ENCODE measurements around the gene PTPRN2.

PTPRN2 gene

GRCh38 chr7:157685430-157686284 is 902.0 kb downstream of the PTPRN2 start:
- no peak for FAIRE-seq
- DNase-seq (ENCODE audit: insufficient read length, low spot score) = no peak
- TF ChIP-seq CTCF (IDR thresholded peaks at IDR 0.05; ENCODE audit: insufficient read depth, missing control alignments) = no peak

- no peak for FAIRE-seq
- no peak for DNase-seq (ENCODE audit: insufficient read length, low spot score)
- no peak for TF ChIP-seq CTCF (IDR thresholded peaks at IDR 0.05; ENCODE audit: insufficient read depth, missing control alignments)
These were observed 902.7 kb downstream of the PTPRN2 start for GRCh38 chr7:157684909-157685429.

GRCh38 chr7:157684157-157684908 is 903.3 kb downstream of the PTPRN2 start:
- FAIRE-seq = no peak
- peak; percentile 51 for DNase-seq (ENCODE audit: insufficient read length, low spot score)

GRCh38 chr7:157683747-157684156 is 903.9 kb downstream of the PTPRN2 start:
- DNase-seq (ENCODE audit: insufficient read length, low spot score) = no peak
- FAIRE-seq = no peak
- TF ChIP-seq CTCF (IDR thresholded peaks at IDR 0.05; ENCODE audit: insufficient read depth, missing control alignments) = no peak

More at GRCh38 chr7:157684157-157684908, 903.3 kb downstream of the PTPRN2 start:
- TF ChIP-seq CTCF (IDR thresholded peaks at IDR 0.05; ENCODE audit: insufficient read depth, missing control alignments) = no peak

GRCh38 chr7:157682946-157683746 is 904.5 kb downstream of the PTPRN2 start:
- TF ChIP-seq CTCF (IDR thresholded peaks at IDR 0.05; ENCODE audit: insufficient read depth, missing control alignments) = no peak
- no peak for DNase-seq (ENCODE audit: insufficient read length, low spot score)
- FAIRE-seq = no peak

GRCh38 chr7:157682064-157682945 is 905.3 kb downstream of the PTPRN2 start:
- no peak for TF ChIP-seq CTCF (IDR thresholded peaks at IDR 0.05; ENCODE audit: insufficient read depth, missing control alignments)
- no peak for FAIRE-seq

More at GRCh38 chr7:157682064-157682945, 905.3 kb downstream of the PTPRN2 start:
- DNase-seq (ENCODE audit: insufficient read length, low spot score) = no peak
